Measurements from ENCODE around the gene GUCA2B.

Gene GUCA2B

GRCh38 chr1:42179900-42180329 is 26.7 kb downstream of the GUCA2B start:
- DNase-seq: no peak
- in situ Hi-C loops (cut with MboI; ENCODE audit: low pct_unique_long_range_greater_than_20kb, low sequenced_read_pairs): no loop called here

GRCh38 chr1:42181687-42182086 is 28.5 kb downstream of the GUCA2B start:
- in situ Hi-C loops (cut with MboI; ENCODE audit: low pct_unique_long_range_greater_than_20kb, low sequenced_read_pairs): no loop called here
- DNase-seq: no peak

- DNase-seq: no peak
- in situ Hi-C loops (cut with MboI; ENCODE audit: low pct_unique_long_range_greater_than_20kb, low sequenced_read_pairs): no loop called here
Measured at GRCh38 chr1:42183210-42183956, 30.2 kb downstream of the GUCA2B start.

GRCh38 chr1:42183957-42184268 is 30.7 kb downstream of the GUCA2B start:
- no peak for DNase-seq
- in situ Hi-C loops (cut with MboI; ENCODE audit: low pct_unique_long_range_greater_than_20kb, low sequenced_read_pairs): no loop called here

DNA sequence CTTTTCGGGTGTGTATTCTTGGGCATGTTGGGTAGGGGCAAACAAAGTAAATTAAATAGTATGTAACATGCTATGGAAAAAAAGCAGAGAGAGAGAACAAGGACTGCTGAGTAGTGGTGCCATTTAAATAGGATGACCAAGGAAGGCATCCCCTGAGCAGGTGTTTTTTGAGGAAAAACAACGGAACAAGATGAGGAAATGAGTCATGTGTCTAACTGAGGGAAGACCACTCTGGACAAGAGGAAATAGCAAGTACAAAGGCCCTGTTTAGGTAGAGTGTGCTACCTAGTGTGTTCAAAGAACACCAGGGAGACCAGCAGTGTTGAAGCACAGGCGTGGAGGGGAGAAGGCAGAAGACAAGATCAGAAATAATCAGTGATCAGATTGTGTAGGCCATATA is 31.4 kb downstream of the GUCA2B start:
- in situ Hi-C loops (cut with MboI; ENCODE audit: low pct_unique_long_range_greater_than_20kb, low sequenced_read_pairs): no loop called here
- no peak for DNase-seq

DNA sequence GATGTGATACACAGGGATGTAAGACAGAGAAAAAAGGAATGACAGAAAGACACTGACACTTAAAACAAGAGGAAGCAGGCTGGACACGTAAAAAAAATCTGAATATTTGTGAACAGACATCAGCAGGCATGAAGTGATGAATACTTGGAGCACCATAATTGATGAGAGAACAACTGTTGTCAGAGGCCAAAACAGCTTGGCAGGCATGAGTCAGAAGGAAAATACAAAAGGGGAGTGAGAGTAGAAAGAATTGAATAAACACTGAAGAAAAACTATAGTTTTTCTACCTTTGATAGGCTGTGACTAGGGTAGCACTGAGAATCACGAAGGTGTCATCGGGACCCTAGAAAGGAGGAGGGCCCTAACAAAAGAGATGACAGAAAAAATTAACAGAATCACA is 32.9 kb downstream of the GUCA2B start:
- in situ Hi-C loops (cut with MboI; ENCODE audit: low pct_unique_long_range_greater_than_20kb, low sequenced_read_pairs): no loop called here
- no peak for DNase-seq

GRCh38 chr1:42189931-42190853 is 37.0 kb downstream of the GUCA2B start:
- in situ Hi-C loops (cut with MboI; ENCODE audit: low pct_unique_long_range_greater_than_20kb, low sequenced_read_pairs): no loop called here
- DNase-seq: no peak

DNA sequence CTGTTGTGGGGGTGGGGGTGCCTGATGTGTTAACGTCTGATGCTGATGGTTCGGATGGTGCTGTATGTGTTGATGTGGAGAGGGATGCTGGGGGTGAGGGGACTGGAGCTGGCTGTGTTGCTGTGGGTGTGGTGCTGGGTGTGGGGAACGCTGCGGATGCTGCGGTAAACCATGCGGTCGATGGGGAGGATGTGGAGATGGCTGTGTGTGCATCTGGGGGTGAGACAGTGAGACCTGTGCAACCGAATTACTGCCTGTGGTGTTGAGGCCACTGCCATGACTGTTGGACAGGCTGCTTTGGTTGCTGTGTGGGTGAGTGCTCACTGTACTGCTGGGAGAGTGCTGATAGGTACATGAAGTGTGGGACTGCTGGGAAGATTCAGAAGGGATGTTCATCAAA is 38.1 kb downstream of the GUCA2B start:
- in situ Hi-C loops (cut with MboI; ENCODE audit: low pct_unique_long_range_greater_than_20kb, low sequenced_read_pairs): no loop called here
- no peak for DNase-seq

- in situ Hi-C loops (cut with MboI; ENCODE audit: low pct_unique_long_range_greater_than_20kb, low sequenced_read_pairs): no loop called here
- DNase-seq: peak; percentile 34
Measured at GRCh38 chr1:42192106-42192505, 38.9 kb downstream of the GUCA2B start.

GRCh38 chr1:42195841-42196240 is 42.6 kb downstream of the GUCA2B start:
- in situ Hi-C loops (cut with MboI; ENCODE audit: low pct_unique_long_range_greater_than_20kb, low sequenced_read_pairs): no loop called here
- DNase-seq: no peak

DNA sequence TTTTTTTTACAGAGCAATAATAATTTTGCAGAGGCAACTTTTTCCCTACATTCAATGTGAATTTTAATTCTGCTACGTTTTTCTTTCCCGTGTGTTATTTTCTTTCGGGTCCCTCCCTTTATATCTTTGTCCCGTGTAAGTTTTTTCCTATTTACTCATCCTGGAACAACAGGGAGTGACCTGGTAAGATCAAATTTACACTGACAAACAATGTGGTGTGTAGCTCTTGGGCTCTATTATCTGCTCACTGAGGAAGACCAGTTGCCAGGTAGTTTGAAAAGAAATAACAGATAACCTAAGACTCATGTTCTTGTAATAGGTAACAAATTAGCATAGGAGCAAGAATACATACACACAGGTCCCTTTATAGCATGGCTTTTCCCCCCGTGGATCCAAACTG is 45.0 kb downstream of the GUCA2B start:
- no peak for DNase-seq
- in situ Hi-C loops (cut with MboI; ENCODE audit: low pct_unique_long_range_greater_than_20kb, low sequenced_read_pairs): no loop called here

- in situ Hi-C loops (cut with MboI; ENCODE audit: low pct_unique_long_range_greater_than_20kb, low sequenced_read_pairs): no loop called here
- DNase-seq: no peak
Measured at GRCh38 chr1:42201986-42202385, 48.8 kb downstream of the GUCA2B start.
